Endothelial cell of umbilical vein (primary cell): ENCODE measurements around the gene NPAS1. TPM values are rescaled to one million over a fixed set of nuclear protein-coding genes. Genes with fewer than 3 reads are reported as not detected.

Experiments
- BruUV-seq: library from RNA; stranded (reverse); fragments of 400-500 nt; replicated peaks from 2 replicates; lab custom pipeline; 2021; lab: Mats Ljungman, UMichigan
- CTCF ChIA-PET: fragments of 300-600, 350-600 bp; sonication (Branson Sonifier 250); formaldehyde crosslinking; loops from one replicate; lab custom pipeline; 2021; ENCODE audit warnings: antibody characterized with exemption, inconsistent platforms; lab: Charles Lee
- POLR2A ChIA-PET: fragments of 300-600, 350-600 bp; sonication (Branson Sonifier 250); formaldehyde crosslinking; loops from one replicate; lab custom pipeline; 2021; ENCODE audit warnings: antibody characterized with exemption, inconsistent platforms; lab: Charles Lee
- DNase-seq: peaks from one replicate; pipeline ENCODE4 v3.0.0-alpha.2; 2011; ENCODE audit warnings: low read depth, low spot score
- FAIRE-seq: peaks from 2 replicates; lab custom pipeline; 2011; peaks lifted over from hg19 to GRCh38; lab: Jason Lieb, UNC
- H2AFZ ChIP-seq: 2 replicates; pipeline ENCODE4 v1.6.0; 2012; ENCODE audit warnings: low read depth, low read length, control low read depth, inconsistent platforms
- H3K27ac ChIP-seq: 2 replicates; pipeline ENCODE4 v1.5.1; 2011; ENCODE audit warnings: low read depth, mild to moderate bottlenecking, control low read depth, low read length, moderate library complexity; ENCODE audit not compliant: insufficient read depth
- H3K27me3 ChIP-seq, 2 experiments: 2 replicates each; pipeline versions ENCODE4 v1.6.0 to v1.6.1; 2011; ENCODE audit warnings: low read length in 2 of 2, mixed read lengths in 1 of 2; ENCODE audit not compliant: control insufficient read depth in 2 of 2, insufficient read depth in 2 of 2
- H3K36me3 ChIP-seq, 2 experiments: 2 replicates in 1 of 2; 3 replicates in 1 of 2; pipeline ENCODE4 v1.5.1; 2011; ENCODE audit warnings: low read length in 2 of 2, mild to moderate bottlenecking in 1 of 2, moderate library complexity in 1 of 2; ENCODE audit not compliant: control insufficient read depth in 2 of 2, insufficient read depth in 2 of 2; ENCODE audit errors: extremely low read depth in 1 of 2
- H3K4me1 ChIP-seq: 3 replicates; pipeline ENCODE4 v1.5.1; 2011; ENCODE audit warnings: mild to moderate bottlenecking, low read length; ENCODE audit not compliant: control insufficient read depth, insufficient read depth; ENCODE audit errors: extremely low read depth
- H3K4me2 ChIP-seq: 2 replicates; pipeline ENCODE4 v1.6.1; 2011; ENCODE audit warnings: low read length, control low read depth, mixed read lengths; ENCODE audit not compliant: insufficient read depth
- H3K4me3 ChIP-seq, 3 experiments: fragments of 200-600 bp in 1 of 3; sonication (generic), shearing (Covaris generic) in 1 of 3; replicated peaks in 1 of 3; 2 replicates each; pipeline ENCODE4 v1.5.1; 2011 to 2016; ENCODE audit warnings: control low read depth in 3 of 3, low read length in 3 of 3, mild to moderate bottlenecking in 2 of 3, inconsistent platforms in 1 of 3, low read depth in 1 of 3, moderate library complexity in 1 of 3; ENCODE audit not compliant: insufficient read depth in 1 of 3
- H3K79me2 ChIP-seq: 2 replicates; pipeline ENCODE4 v1.6.0; 2012; ENCODE audit warnings: low read length, inconsistent platforms; ENCODE audit not compliant: control insufficient read depth, insufficient read depth
- H3K9ac ChIP-seq: replicated peaks from 2 replicates; pipeline ENCODE3; 2011; ENCODE audit warnings: low read length, control low read depth; ENCODE audit not compliant: insufficient read depth; ENCODE audit errors: extremely low read depth
- H3K9me1 ChIP-seq: replicated peaks from 3 replicates; pipeline ENCODE4 v1.6.0; 2011; ENCODE audit warnings: mild to moderate bottlenecking, low read length; ENCODE audit not compliant: control insufficient read depth, insufficient read depth; ENCODE audit errors: extremely low read depth
- H3K9me3 ChIP-seq: replicated peaks from 2 replicates; pipeline ENCODE4 v1.5.1; 2012; ENCODE audit warnings: low read length, inconsistent platforms; ENCODE audit not compliant: control insufficient read depth, insufficient read depth
- H4K20me1 ChIP-seq: replicated peaks from 2 replicates; pipeline ENCODE3; 2011; ENCODE audit warnings: mild to moderate bottlenecking, low read length; ENCODE audit not compliant: control insufficient read depth, insufficient read depth; ENCODE audit errors: extremely low read depth
- CTCF ChIP-seq, 2 donors: IDR thresholded peaks; 1 replicate in 1 of 2; 2 replicates in 1 of 2; pipeline ENCODE4 v1.5.1; 2011; ENCODE audit warnings: low read length in 2 of 2, mild to moderate bottlenecking in 2 of 2, moderate library complexity in 2 of 2, control low read depth in 1 of 2, inconsistent platforms in 1 of 2, low read depth in 1 of 2; ENCODE audit not compliant: insufficient read depth in 1 of 2; ENCODE audit errors: extremely low read depth in 1 of 2
- EZH2 ChIP-seq: IDR thresholded peaks from 2 replicates; pipeline ENCODE4 v1.6.1; 2012; ENCODE audit warnings: borderline replicate concordance, low read depth, mild to moderate bottlenecking, moderate library complexity, low read length, inconsistent platforms; ENCODE audit not compliant: severe bottlenecking
- FOS ChIP-seq: IDR thresholded peaks from 2 replicates; pipeline ENCODE4 v1.6.1; 2011; ENCODE audit warnings: mild to moderate bottlenecking, low read length, moderate library complexity, borderline replicate concordance; ENCODE audit not compliant: insufficient read depth
- GATA2 ChIP-seq: IDR thresholded peaks from 2 replicates; pipeline ENCODE4 v1.7.0; 2011; ENCODE audit warnings: low read depth, mild to moderate bottlenecking, moderate library complexity, mixed read lengths, low read length; ENCODE audit not compliant: insufficient read length, insufficient read depth
- JUN ChIP-seq: IDR thresholded peaks from 2 replicates; pipeline ENCODE4 v1.6.1; 2011; ENCODE audit warnings: borderline replicate concordance, low read depth; ENCODE audit not compliant: insufficient read length, insufficient read depth
- MAX ChIP-seq: IDR thresholded peaks from 2 replicates; pipeline ENCODE4 v1.6.1; 2011; ENCODE audit not compliant: insufficient read depth, insufficient read length
- MYC ChIP-seq: IDR thresholded peaks from one replicate; pipeline ENCODE4 v1.6.1; 2011; ENCODE audit warnings: mild to moderate bottlenecking, low read depth, low read length
- POLR2A ChIP-seq: IDR thresholded peaks from 2 replicates; pipeline ENCODE4 v1.6.1; 2012; ENCODE audit warnings: low read depth, mild to moderate bottlenecking, control low read depth, low read length
- POLR2AphosphoS5 ChIP-seq: IDR thresholded peaks from 2 replicates; pipeline ENCODE4 v1.6.1; 2012; ENCODE audit warnings: low read depth, mild to moderate bottlenecking, control low read depth, low read length, moderate library complexity; ENCODE audit not compliant: insufficient read depth
- dilution Hi-C: fragments of 300-500 bp; cut with MboI; formaldehyde crosslinking; loops from one replicate; pipeline ENCODE4 v1.15.0; 2019; ENCODE audit warnings: low sequenced_read_pairs; ENCODE audit not compliant: extremely low pct_ligation_motif_present
- intact Hi-C: fragments of 100-400 bp; cut with micrococcal nuclease; formaldehyde crosslinking; loops from one replicate; pipeline ENCODE4 v1.10.0; 2022
- polyA plus RNA-seq, 4 experiments: library from polyadenylated mRNA; depleted of rRNA in 3 of 4; stranded (reverse) in 3 of 4; unstranded in 1 of 4; fragments of >200 nt; gene quantifications; 2 replicates each; pipeline versions ENCODE4 v1.2.1 to v1.2.3, GENCODE V29; 2011 to 2012; ENCODE audit warnings: missing spikeins in 1 of 4
- total RNA-seq: library from RNA; stranded (reverse); gene quantifications from 2 replicates; pipeline ENCODE4 v1.2.3, GENCODE V29; 2021

Gene NPAS1
- total and polyA plus RNA-seq, 2 donors (not counting 3 experiments of a cell fraction or from before 2014, with no cell fraction given), result 0.18 to 0.62 TPM

DNA sequence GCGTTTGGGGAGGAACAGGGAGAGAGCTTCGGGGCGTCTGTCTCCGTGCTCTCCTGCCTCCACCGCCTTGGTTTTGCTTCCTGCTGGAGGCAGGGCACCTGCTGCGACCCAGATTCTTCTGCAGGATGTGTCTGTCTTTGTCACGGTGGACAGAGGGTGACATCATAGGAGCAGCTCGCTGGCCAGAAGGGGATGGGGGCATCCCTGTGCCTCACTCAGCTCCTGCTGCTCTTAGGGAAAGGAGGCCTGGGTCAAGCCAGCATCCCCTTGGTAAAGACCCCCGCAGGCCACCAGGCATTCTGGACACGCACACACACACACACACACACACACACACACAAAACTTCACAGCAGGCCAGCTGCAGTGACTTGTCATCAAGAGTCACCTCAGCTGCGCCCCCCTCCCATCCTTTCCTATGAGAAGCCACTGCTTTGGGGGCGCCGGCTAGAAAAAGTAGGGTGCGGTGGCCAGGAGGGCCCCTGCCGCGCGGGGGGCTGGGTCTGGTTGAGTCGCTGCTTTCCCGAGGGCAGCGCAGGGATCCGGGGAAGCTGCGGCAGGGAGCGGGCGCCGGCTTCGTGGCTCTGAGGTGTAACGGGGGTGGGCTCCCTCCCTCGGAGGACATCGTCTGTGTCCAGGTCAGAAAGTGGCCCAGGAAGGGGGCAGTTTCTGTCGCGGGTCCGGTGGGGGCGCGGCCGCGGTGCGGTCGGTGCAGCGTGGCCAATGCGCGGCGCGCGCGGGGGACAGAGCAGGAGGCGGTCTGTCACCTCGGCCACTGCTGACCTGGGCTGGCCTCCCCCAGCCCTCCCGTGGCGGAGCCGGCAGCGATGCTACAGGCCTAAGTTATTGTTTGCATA lies 15.8 kb upstream of the NPAS1 start:
- Histone ChIP-seq H3K9ac (no peak overlapping the region), H3K4me3 (peak overlapping the region in 1 of 3 experiments; percentile 12), H3K4me1 (no peaks in the 10 kb centered on the region), H3K27ac (no peak overlapping the region), H2AFZ (no peak overlapping the region), H3K9me1 (no peaks in the 10 kb centered on the region), H3K4me2 (no peak overlapping the region), H3K36me3 (peaks cover 0 to 24% of the 10 kb centered on the region in 2 experiments), H4K20me1 (no peaks in the 10 kb centered on the region), H3K79me2 (no peaks in the 10 kb centered on the region), H3K27me3 (peaks cover 0 to 5% of the 10 kb centered on the region in 2 experiments), H3K9me3 (no peaks in the 10 kb centered on the region)
- POLR2A ChIA-PET, result interaction anchor here (0.6 kb wide), 2 partner anchors 120 to 208 kb away, joined by 3 to 4 read pairs; no protein-coding TSS in a partner anchor
- no TSS peak for BruUV-seq
- dilution Hi-C loops (no loop called here), intact Hi-C loops (no loop called here)
- TF ChIP-seq EZH2 (peak; percentile 76), GATA2 (no peak)
- CTCF ChIA-PET, result interaction anchor here (1.2 to 2.6 kb wide), 2 partner anchors 9 to 13 kb away, joined by 6 to 9 read pairs; no protein-coding TSS in a partner anchor
- DNase-seq (no peak), FAIRE-seq (no peak)

DNA sequence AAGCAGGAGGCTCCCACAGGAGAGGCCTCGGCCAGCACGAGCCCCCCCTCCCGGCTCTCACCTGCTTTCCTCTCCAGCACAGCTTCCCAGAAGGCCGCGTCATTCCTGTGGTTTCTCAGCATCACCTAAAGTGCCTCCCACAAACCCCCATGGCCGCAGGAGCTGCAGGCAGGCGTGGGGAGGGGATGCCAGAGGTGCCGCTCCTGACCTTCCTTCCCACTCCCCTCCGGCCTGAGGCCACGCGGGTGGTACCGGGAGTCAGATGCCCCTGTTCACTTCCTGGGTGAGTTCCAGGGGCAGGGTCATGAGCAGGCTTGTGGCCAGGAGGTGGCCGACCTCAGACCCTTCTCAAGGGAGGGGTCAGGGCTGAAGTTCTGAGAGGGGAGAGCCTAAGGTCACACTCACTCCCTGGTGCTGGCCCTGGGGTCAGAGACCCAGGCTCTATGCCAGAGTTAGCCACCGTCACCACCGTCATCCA lies 14.4 kb upstream of the NPAS1 start:
- Histone ChIP-seq H3K9ac (no peak overlapping the region), H3K9me3 (no peaks in the 10 kb centered on the region), H2AFZ (no peak overlapping the region), H3K27ac (no peak overlapping the region), H3K36me3 (peaks cover 0 to 14% of the 10 kb centered on the region in 2 experiments), H3K4me3 (no peak overlapping the region), H3K4me1 (no peaks in the 10 kb centered on the region), H4K20me1 (no peaks in the 10 kb centered on the region), H3K4me2 (no peak overlapping the region), H3K9me1 (no peaks in the 10 kb centered on the region), H3K79me2 (no peaks in the 10 kb centered on the region), H3K27me3 (peaks cover 0 to 5% of the 10 kb centered on the region in 2 experiments)
- DNase-seq (no peak), FAIRE-seq (no peak)
- TF ChIP-seq EZH2 (no peak), MYC (no peak), JUN (no peak), MAX (no peak), POLR2A (no peak), CTCF (IDR thresholded peaks at IDR 0.05; ENCODE audit: extremely low read depth in 1 of 2, insufficient read depth in 1 of 2, low read depth in 1 of 2, low read length in 2 of 2) (no peak), GATA2 (no peak), POLR2AphosphoS5 (no peak), FOS (no peak)
- CTCF ChIA-PET, result interaction anchor here (1.2 to 1.3 kb wide), 2 partner anchors 8 to 238 kb away, joined by 3 to 6 read pairs; no protein-coding TSS in a partner anchor
- intact Hi-C loops, result no loop called here
- POLR2A ChIA-PET, result no interaction called here
- BruUV-seq, result no TSS peak
- dilution Hi-C loops, result no loop called here
